ENCODE results near the gene ZFP36L1.

ZFP36L1 gene

GRCh38 chr14:68741839-68742470, 50.9 kb downstream of the ZFP36L1 start:
- H3K27me3 ChIP-seq (ENCODE audit: insufficient read depth, low read length, poor library complexity), result no peaks in the 10 kb centered on the region
- TF ChIP-seq CTCF (IDR thresholded peaks at IDR 0.05; ENCODE audit: borderline replicate concordance, extremely low read depth, low read length, poor library complexity, severe bottlenecking) (no peak), EZH2 (IDR thresholded peaks at IDR 0.05; ENCODE audit: borderline replicate concordance, low read depth, low read length, severe bottlenecking) (no peak)
- H3K4me3 ChIP-seq (ENCODE audit: low read depth in 1 of 2, low read length in 2 of 2), result no peak overlapping the region
- no peaks in the 10 kb centered on the region for H3K4me1 ChIP-seq (ENCODE audit: insufficient read depth, low read length)
- H3K36me3 ChIP-seq (ENCODE audit: insufficient read depth, low read length), result no peaks in the 10 kb centered on the region
- DNase-seq, result no peak
- H3K9me3 ChIP-seq (ENCODE audit: insufficient read depth, low read length, severe bottlenecking), result no peaks in the 10 kb centered on the region
- no peaks in the 10 kb centered on the region for H3K79me2 ChIP-seq (ENCODE audit: insufficient read depth, low read length)
- no peak for ATAC-seq (ENCODE audit: insufficient read depth, low read depth)
- no peak overlapping the region for H2AFZ ChIP-seq (ENCODE audit: low read depth, low read length)
- no peak overlapping the region for H3K9ac ChIP-seq (ENCODE audit: low read depth, low read length)
- H3K27ac ChIP-seq (ENCODE audit: low read length), result no peak overlapping the region
- H4K20me1 ChIP-seq (ENCODE audit: insufficient read depth, low read length), result no peaks in the 10 kb centered on the region
- H3K4me2 ChIP-seq (ENCODE audit: insufficient read depth, low read length), result no peak overlapping the region

- H3K79me2 ChIP-seq (ENCODE audit: insufficient read depth, low read length), result no peaks in the 10 kb centered on the region
- no peak for ATAC-seq (ENCODE audit: insufficient read depth, low read depth)
- TF ChIP-seq EZH2 (IDR thresholded peaks at IDR 0.05; ENCODE audit: borderline replicate concordance, low read depth, low read length, severe bottlenecking), result no peak
- TF ChIP-seq CTCF (IDR thresholded peaks at IDR 0.05; ENCODE audit: borderline replicate concordance, extremely low read depth, low read length, poor library complexity, severe bottlenecking), result no peak
- H3K27ac ChIP-seq (ENCODE audit: low read length), result no peak overlapping the region
- H3K4me2 ChIP-seq (ENCODE audit: insufficient read depth, low read length), result no peak overlapping the region
- DNase-seq, result no peak
- no peak overlapping the region for H3K9ac ChIP-seq (ENCODE audit: low read depth, low read length)
- H3K4me1 ChIP-seq (ENCODE audit: insufficient read depth, low read length), result no peaks in the 10 kb centered on the region
- no peak overlapping the region for H2AFZ ChIP-seq (ENCODE audit: low read depth, low read length)
- no peaks in the 10 kb centered on the region for H4K20me1 ChIP-seq (ENCODE audit: insufficient read depth, low read length)
- no peak overlapping the region for H3K4me3 ChIP-seq (ENCODE audit: low read depth in 1 of 2, low read length in 2 of 2)
- H3K9me3 ChIP-seq (ENCODE audit: insufficient read depth, low read length, severe bottlenecking), result no peaks in the 10 kb centered on the region
- no peaks in the 10 kb centered on the region for H3K27me3 ChIP-seq (ENCODE audit: insufficient read depth, low read length, poor library complexity)
- no peaks in the 10 kb centered on the region for H3K36me3 ChIP-seq (ENCODE audit: insufficient read depth, low read length)
Measured at GRCh38 chr14:68741477-68741791, 51.4 kb downstream of the ZFP36L1 start.

- Histone ChIP-seq H3K36me3 (ENCODE audit: insufficient read depth, low read length) (no peaks in the 10 kb centered on the region), H3K9ac (ENCODE audit: low read depth, low read length) (no peak overlapping the region), H4K20me1 (ENCODE audit: insufficient read depth, low read length) (no peaks in the 10 kb centered on the region), H3K4me1 (ENCODE audit: insufficient read depth, low read length) (no peaks in the 10 kb centered on the region), H2AFZ (ENCODE audit: low read depth, low read length) (no peak overlapping the region), H3K27ac (ENCODE audit: low read length) (no peak overlapping the region), H3K4me3 (ENCODE audit: low read depth in 1 of 2, low read length in 2 of 2) (no peak overlapping the region), H3K79me2 (ENCODE audit: insufficient read depth, low read length) (no peaks in the 10 kb centered on the region), H3K9me3 (ENCODE audit: insufficient read depth, low read length, severe bottlenecking) (no peaks in the 10 kb centered on the region), H3K27me3 (ENCODE audit: insufficient read depth, low read length, poor library complexity) (no peaks in the 10 kb centered on the region), H3K4me2 (ENCODE audit: insufficient read depth, low read length) (no peak overlapping the region)
- ATAC-seq (ENCODE audit: insufficient read depth, low read depth), result no peak
- TF ChIP-seq EZH2 (IDR thresholded peaks at IDR 0.05; ENCODE audit: borderline replicate concordance, low read depth, low read length, severe bottlenecking) (no peak), CTCF (IDR thresholded peaks at IDR 0.05; ENCODE audit: borderline replicate concordance, extremely low read depth, low read length, poor library complexity, severe bottlenecking) (no peak)
- DNase-seq, result no peak
Measured at GRCh38 chr14:68740788-68741476, 51.9 kb downstream of the ZFP36L1 start.
